ENCODE data around the gene BSX.

Gene BSX

GRCh38 chr11:122981388-122982264 lies at the start of gene BSX:
Gene BSX (minus strand): TSS chr11:122981834. CDS start chr11:122981671, 163 bp downstream.
- no peak for FAIRE-seq

- FAIRE-seq, result no peak
These were observed 48.9 kb upstream of the BSX start for GRCh38 chr11:123030517-123030916.

DNA sequence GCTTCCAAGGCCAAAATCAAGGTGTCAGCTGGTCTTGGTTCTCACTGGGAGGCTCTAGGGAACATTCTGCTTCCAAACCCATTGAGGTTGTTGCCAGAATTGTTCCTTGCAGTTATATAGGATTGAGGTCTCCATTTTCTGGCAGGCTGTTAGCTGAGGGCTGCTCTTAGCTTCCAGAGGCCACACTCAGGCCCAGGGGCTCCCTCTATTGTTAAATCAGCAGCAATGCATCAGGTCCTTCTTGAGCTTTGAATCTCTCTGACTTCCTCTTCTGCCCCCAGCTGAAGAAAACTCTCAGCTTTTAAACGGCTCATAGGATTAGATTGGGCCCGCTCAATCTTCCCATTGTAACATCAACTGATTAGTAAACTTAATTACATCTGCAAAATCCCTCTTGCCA lies 39.3 kb upstream of the BSX start:
- no peak for FAIRE-seq

- no peak for FAIRE-seq
These were observed 37.1 kb upstream of the BSX start for GRCh38 chr11:123018702-123019101.

DNA sequence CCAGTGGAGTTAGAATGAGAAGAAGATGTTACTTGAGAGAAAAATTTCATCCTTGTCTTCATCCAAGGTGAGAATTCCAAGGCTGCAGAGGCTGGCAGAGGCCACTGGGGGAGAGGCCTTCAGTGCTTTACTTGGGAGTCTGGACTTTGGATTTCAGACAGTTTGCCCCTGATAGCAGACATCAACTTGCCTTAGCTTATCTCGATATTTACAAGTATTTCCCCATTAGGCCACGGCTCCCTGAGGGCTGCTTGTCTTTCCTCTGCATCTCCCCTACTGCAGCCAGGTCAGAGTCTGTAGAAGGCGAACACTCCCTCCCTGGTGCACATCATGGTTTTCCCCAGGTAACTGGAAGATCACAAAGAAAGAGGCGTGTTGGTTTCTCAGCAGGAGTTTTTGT lies 29.9 kb upstream of the BSX start:
- FAIRE-seq, result no peak

- no peak for FAIRE-seq
These were observed 25.4 kb upstream of the BSX start for GRCh38 chr11:123006860-123007542.

DNA sequence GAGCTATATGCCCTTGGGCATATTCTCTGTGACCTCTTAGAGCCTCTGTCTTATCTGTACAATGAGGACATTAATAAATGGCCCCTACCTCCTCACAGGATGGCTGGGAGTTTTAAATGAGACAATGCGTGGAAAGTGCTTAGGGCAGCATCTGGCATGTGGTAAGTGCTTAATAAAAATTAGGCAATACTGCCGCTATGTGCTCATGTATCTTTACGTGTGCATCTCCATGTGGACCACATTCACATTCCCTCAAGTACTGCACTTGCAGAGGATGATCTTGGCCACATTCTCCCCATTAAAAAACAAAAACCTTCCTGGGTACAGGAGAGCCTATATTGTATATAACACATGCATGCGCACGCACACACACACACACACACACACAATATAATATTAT lies 19.1 kb upstream of the BSX start:
- no peak for FAIRE-seq

GRCh38 chr11:122998727-122999366 lies 17.2 kb upstream of the BSX start:
- no peak for FAIRE-seq

- no peak for FAIRE-seq
These were observed 13.9 kb upstream of the BSX start for GRCh38 chr11:122995526-122995925.

DNA sequence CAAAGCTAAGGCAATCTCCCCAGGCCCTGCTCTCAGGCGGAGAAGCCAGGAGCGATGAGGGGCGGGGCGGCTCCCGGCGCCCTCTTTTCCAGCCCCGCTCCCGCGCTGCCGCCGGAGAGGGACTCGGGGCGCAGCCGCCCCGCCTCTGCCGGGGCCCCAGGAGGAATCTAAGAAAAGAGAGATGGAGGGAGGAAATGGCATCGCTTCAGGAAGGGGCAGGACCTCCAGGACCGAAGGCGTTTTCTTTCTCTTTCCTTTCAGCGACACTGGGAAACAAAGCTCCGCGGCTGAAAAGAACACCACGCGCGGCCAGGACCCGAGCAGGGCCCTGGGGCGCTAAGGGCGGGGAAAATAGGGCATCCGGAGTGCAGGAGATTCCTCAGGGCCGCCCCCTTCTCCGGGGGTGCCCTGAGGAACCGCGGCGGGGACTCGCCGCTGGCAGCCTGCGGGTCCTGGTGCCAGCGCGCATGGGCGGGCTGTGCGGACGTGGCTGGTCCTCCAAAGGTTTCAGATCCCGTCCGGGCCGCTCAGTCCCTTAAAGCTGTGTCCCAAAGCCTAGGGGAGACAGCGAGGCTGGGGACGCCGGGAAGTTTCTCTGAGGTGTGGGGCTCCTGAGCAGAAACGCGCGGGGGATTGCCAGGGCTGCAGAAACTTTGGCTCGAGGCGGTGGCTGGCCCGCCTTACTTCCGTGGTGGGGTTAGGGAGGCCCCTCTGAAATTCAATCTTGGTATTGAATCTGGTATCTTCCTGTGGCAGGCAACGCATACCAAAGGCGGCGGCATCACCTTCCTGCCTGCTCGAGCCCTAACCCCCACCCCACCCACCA lies 2.8 kb upstream of the BSX start:
- no peak for FAIRE-seq

DNA sequence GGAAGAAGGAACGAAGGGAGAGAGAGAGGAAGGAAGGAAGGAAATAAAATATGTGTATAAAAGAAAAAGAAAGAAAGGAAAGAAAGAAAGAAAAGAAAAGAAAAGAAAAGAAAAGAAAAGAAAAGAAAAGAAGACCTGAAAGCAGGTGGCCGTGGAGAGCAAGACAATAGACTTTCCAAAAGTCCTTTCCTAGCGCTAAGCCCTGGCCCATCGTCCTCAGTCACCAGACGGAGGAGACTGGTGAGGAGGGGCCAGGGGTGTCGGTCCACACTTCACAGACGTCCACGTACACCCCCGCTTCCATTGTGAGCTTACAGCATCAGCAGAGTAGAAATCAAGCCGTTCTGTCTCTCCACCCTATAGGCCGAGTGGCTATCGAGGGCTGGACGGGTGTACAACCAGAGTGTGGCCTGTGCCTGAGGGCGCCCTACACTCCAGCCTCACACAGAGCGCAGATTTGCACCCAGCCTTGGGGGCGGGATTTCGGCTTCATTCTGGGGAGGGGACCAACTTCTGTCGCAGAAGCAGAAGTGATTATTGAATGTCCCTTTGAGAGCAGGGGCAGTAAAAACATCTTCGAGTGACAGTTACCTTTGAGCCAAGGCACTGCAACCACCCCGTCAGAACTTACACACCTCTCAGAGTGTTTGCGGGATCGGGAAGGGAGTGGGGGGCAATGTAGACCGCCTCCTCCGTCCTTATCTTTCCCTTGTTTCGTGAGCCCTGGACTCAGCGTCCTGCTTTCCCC lies 2.0 kb upstream of the BSX start:
- no peak for FAIRE-seq

GRCh38 chr11:122979815-122980595 lies 1.6 kb downstream of the BSX start:
- no peak for FAIRE-seq

DNA sequence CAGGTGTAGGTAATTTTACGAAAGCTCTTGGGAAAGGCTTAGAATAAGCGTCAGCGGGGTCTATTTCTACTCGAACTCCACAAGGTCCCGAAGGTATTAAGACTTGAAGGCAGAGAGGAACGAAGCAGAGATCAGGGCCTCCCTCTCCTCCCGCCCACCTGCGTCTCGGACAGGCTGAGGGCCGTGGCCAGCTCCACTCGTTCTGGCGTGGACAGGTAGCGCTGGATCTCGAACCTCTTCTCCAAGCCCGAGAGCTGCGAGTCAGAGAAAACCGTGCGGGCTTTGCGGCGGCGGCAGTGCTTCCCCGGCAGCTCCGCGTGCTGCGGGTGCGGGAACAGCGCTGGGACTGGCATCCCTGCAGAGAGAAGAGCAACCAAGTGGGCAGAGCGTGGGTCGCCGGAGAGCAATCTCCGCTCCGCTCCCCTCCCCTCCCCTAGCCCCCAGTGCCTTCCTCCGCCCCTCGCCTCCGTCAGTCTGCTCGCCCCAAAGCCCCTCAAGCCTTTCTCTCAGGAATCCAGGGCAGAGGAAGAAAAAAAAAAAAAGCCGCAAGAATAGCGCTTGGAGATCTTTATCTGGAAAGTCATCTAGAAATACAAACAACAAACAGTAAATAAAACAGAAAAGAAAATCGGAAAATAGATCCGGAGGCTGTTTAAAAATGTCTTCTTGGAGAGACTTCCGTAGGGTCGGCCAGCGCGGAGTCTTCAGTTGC lies 2.4 kb downstream of the BSX start:
- no peak for FAIRE-seq

GRCh38 chr11:122978299-122978620 lies 3.4 kb downstream of the BSX start:
- FAIRE-seq, result no peak

DNA sequence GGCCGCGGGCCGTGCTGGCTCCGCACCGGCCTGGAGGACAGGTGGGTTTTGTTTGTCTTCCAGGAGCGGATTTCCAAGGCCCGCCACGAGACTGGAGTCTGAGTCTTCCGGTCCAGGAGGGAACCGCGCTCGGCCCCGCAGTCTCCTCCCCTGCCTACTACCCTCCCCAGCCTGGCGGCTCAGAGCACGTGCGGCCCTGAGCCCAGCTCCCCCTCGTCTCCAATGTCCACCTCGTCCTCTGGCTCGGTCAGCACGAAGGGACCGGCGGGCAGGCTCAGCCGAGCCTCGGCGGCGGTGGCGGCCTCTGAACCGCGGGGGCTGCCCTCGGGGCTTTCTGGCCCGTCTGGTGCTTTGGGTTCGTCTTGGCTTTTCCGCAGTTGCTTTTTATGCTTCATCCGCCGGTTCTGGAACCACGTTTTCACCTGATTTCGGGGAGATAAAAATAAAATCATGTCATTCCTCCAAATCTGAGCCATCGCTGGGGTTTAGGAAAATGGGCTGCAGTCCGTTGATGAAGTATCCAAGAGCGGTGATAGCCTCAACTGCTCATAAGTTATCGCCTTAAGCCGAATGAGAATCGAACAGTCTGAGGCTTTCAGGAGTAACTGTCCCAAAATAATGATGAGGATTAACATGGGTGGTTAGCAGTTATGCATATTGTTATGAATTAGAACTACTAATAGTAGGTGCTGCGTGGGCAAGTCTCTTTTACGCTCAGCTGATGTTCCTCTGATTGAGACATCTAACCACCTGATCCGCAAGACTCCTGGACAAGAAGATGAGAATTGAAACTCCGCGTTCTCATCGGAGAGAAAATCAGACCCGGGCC lies 4.0 kb downstream of the BSX start:
- no peak for FAIRE-seq

- no peak for FAIRE-seq
These were observed 4.7 kb downstream of the BSX start for GRCh38 chr11:122976734-122977469.

DNA sequence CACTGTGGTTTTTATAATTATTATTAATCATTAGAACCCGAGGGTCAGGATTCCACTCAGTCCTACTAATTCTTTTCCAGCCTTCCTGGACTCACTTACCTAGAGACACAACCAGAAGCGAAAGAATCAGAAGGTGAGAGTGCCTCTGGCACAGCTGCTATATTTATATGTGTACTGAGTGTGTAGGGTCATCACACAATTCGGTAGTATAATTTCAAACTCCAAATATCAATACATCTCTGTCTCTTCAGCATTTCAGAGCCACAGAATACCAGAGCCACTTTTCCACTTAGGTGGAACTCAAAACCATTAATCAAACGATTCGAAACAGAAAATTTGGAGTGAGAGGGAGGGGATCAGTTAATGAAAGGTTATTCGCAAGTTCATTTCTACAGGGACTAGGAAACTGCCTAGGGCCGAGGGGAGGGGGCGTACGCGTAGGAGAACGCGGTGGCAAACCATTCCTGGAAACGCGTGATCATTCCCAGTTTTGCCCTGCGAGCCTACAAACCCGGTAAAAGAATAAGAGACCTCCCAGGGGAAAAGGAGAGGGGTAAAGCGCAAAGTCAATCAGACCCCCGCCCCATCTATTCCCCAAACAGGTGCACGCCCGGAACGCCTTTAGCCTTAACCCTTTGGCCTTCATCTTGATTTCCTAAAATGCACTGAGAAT lies 5.4 kb downstream of the BSX start:
- FAIRE-seq, result no peak

DNA sequence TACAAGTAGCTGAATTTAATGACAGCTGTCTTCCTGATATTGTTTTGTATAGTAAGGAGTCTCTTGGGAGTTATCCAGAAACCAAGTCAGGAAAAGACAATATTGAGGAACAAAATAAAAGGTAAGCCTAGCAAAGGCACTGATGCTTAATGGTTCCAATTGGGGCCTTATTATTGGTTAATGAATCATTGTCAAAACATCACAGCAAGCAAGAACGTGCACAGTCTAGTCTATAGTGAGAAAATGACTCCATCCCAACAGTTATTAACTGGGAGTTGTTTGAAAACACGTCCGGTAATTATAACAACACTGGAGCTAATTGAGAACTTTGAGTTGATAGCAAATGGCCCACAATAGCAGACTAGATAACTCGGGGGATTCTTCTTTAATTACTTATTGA lies 17.7 kb downstream of the BSX start:
- FAIRE-seq, result no peak

- FAIRE-seq, result no peak
These were observed 27.2 kb downstream of the BSX start for GRCh38 chr11:122954455-122954854.

All from A204.1 (cell line).